CD4-positive, alpha-beta T cell treated with Interleukin-15 for 4 hours (primary cell): ENCODE data around the gene TMEM207.
"Not testable (repeated sequence)": the region's sequence is repeated elsewhere in the genome, so short reads cannot be mapped to it uniquely, and the experiment has no call there.

Source experiments
- DNase-seq: peaks from one replicate; pipeline ENCODE4 v3.0.0-alpha.2; 2020; ENCODE audit warnings: low spot score

Gene TMEM207

GRCh38 chr3:190449801-190450200, at the start of gene TMEM207:
Gene TMEM207 (minus strand): TSS chr3:190449901. CDS start chr3:190449809, 92 bp downstream.
- no peak for DNase-seq

GRCh38 chr3:190499122-190499521, 49.4 kb upstream of the TMEM207 start:
- DNase-seq = no peak

- no peak for DNase-seq
These were observed 48.6 kb upstream of the TMEM207 start for GRCh38 chr3:190498293-190498692.

- DNase-seq = no peak
These were observed 48.1 kb upstream of the TMEM207 start for GRCh38 chr3:190497811-190498210.

GRCh38 chr3:190496859-190497258, 47.2 kb upstream of the TMEM207 start:
- no peak for DNase-seq

GRCh38 chr3:190495796-190496195, 46.1 kb upstream of the TMEM207 start:
- no peak for DNase-seq

- DNase-seq = no peak
These were observed 45.7 kb upstream of the TMEM207 start for GRCh38 chr3:190495354-190495753.

GRCh38 chr3:190494907-190495306, 45.2 kb upstream of the TMEM207 start:
- no peak for DNase-seq

- DNase-seq = no peak
These were observed 43.3 kb upstream of the TMEM207 start for GRCh38 chr3:190492966-190493365.

- no peak for DNase-seq
These were observed 42.4 kb upstream of the TMEM207 start for GRCh38 chr3:190492129-190492528.

GRCh38 chr3:190491533-190492054, 41.9 kb upstream of the TMEM207 start:
- DNase-seq = no peak

GRCh38 chr3:190486908-190487607, 37.4 kb upstream of the TMEM207 start:
- no peak for DNase-seq

- DNase-seq = no peak
These were observed 36.8 kb upstream of the TMEM207 start for GRCh38 chr3:190486533-190486864.

GRCh38 chr3:190485830-190486532, 36.3 kb upstream of the TMEM207 start:
- DNase-seq = no peak

GRCh38 chr3:190481779-190482178, 32.1 kb upstream of the TMEM207 start:
- no peak for DNase-seq

- DNase-seq = not testable (repeated sequence)
These were observed 23.6 kb upstream of the TMEM207 start for GRCh38 chr3:190473261-190473660.

GRCh38 chr3:190467922-190468321, 18.2 kb upstream of the TMEM207 start:
- no peak for DNase-seq

GRCh38 chr3:190458040-190458439, 8.3 kb upstream of the TMEM207 start:
- DNase-seq = no peak

GRCh38 chr3:190456770-190457169, 7.1 kb upstream of the TMEM207 start:
- DNase-seq = no peak

GRCh38 chr3:190455828-190456227, 6.1 kb upstream of the TMEM207 start:
- DNase-seq = no peak

- no peak for DNase-seq
These were observed 1.4 kb downstream of the TMEM207 start for GRCh38 chr3:190448256-190448655.

GRCh38 chr3:190446573-190447279, 3.0 kb downstream of the TMEM207 start:
- DNase-seq = peak; percentile 5

- DNase-seq = no peak
These were observed 5.0 kb downstream of the TMEM207 start for GRCh38 chr3:190444576-190445145.
